Activated CD4-positive, alpha-beta T cell treated with anti-CD3 and anti-CD28 coated beads, Interleukin-2, amount 10 ng/mL, durations not matched to agents 7 days and 5 days (primary cell): ENCODE measurements around the gene MNX1. TPM values are rescaled to one million over a fixed set of nuclear protein-coding genes. Genes with fewer than 3 reads are reported as not detected.

Experiments used
- CTCF ChIA-PET: fragments of 350-600 bp; sonication (Branson Sonifier 250); formaldehyde crosslinking; loops from one replicate; lab custom pipeline; 2021; ENCODE audit warnings: antibody characterized with exemption; lab: Charles Lee
- POLR2A ChIA-PET: fragments of 350-600 bp; sonication (Branson Sonifier 250); formaldehyde crosslinking; loops from one replicate; lab custom pipeline; 2021; ENCODE audit warnings: antibody characterized with exemption; lab: Charles Lee
- DNase-seq: peaks from one replicate; pipeline ENCODE4 v3.0.0-alpha.2; 2020
- H3K27ac Mint-ChIP-seq: one replicate; pipeline ENCODE4 v1.8.0; 2021; ENCODE audit warnings: mild to moderate bottlenecking, moderate library complexity, mixed read lengths
- H3K27me3 Mint-ChIP-seq: one replicate; pipeline ENCODE4 v1.8.0; 2021; ENCODE audit warnings: mixed read lengths
- H3K36me3 Mint-ChIP-seq: one replicate; pipeline ENCODE4 v1.8.0; 2021; ENCODE audit warnings: low read depth, mixed read lengths
- H3K4me1 Mint-ChIP-seq: one replicate; pipeline ENCODE4 v1.8.0; 2021; ENCODE audit warnings: mixed read lengths
- H3K4me3 Mint-ChIP-seq: one replicate; pipeline ENCODE4 v1.8.0; 2021; ENCODE audit warnings: mild to moderate bottlenecking, moderate library complexity, mixed read lengths
- H3K9me3 Mint-ChIP-seq: one replicate; pipeline ENCODE4 v1.8.0; 2021; ENCODE audit warnings: mixed read lengths
- total RNA-seq, 2 experiments: library from RNA; stranded (reverse); gene quantifications; one replicate each; pipeline ENCODE4 v1.2.3, GENCODE V29; 2021

The MNX1 gene
- total RNA-seq: not detected

- Mint-ChIP-seq H3K4me3 (peak within 1 kb of the TSS; percentile 36), H3K9me3 (no peaks in the 10 kb centered on the region), H3K36me3 (peaks cover 3% of the 10 kb centered on the region), H3K4me1 (peaks cover 14% of the 10 kb centered on the region), H3K27me3 (peaks cover 79% of the 10 kb centered on the region), H3K27ac (peak within 1 kb of the TSS; percentile 5)
- DNase-seq: peak; percentile 41
- ChIA-PET POLR2A (no interaction called here), CTCF (interaction anchor here (0.6 to 1.6 kb wide), 2 partner anchors 8 to 108 kb away, joined by 3 read pairs; no protein-coding TSS in a partner anchor)
Measured at GRCh38 chr7:157010588-157011332, at the start of gene MNX1. TSS of gene MNX1 (minus strand) at chr7:157010663. CDS start at chr7:157010350, 313 bp downstream.

GRCh38 chr7:157059534-157059933, 49.1 kb upstream of the MNX1 start:
- DNase-seq: no peak
- POLR2A ChIA-PET: no interaction called here
- H3K4me3 Mint-ChIP-seq: no peak overlapping the region
- H3K27me3 Mint-ChIP-seq: peaks cover 2% of the 10 kb centered on the region
- no peaks in the 10 kb centered on the region for H3K36me3 Mint-ChIP-seq
- H3K4me1 Mint-ChIP-seq: no peaks in the 10 kb centered on the region
- peaks cover 12% of the 10 kb centered on the region for H3K9me3 Mint-ChIP-seq
- CTCF ChIA-PET: no interaction called here
- H3K27ac Mint-ChIP-seq: no peak overlapping the region

GRCh38 chr7:157058701-157059100, 48.2 kb upstream of the MNX1 start:
- Mint-ChIP-seq H3K27me3 (peaks cover 3% of the 10 kb centered on the region), H3K9me3 (peaks cover 8% of the 10 kb centered on the region), H3K27ac (no peak overlapping the region), H3K4me3 (no peak overlapping the region), H3K4me1 (no peaks in the 10 kb centered on the region), H3K36me3 (no peaks in the 10 kb centered on the region)
- no peak for DNase-seq
- CTCF ChIA-PET: no interaction called here
- POLR2A ChIA-PET: no interaction called here

GRCh38 chr7:157058068-157058467, 47.6 kb upstream of the MNX1 start:
- DNase-seq: no peak
- H3K27ac Mint-ChIP-seq: no peak overlapping the region
- H3K4me1 Mint-ChIP-seq: no peaks in the 10 kb centered on the region
- no peak overlapping the region for H3K4me3 Mint-ChIP-seq
- peaks cover 7% of the 10 kb centered on the region for H3K9me3 Mint-ChIP-seq
- peaks cover 5% of the 10 kb centered on the region for H3K27me3 Mint-ChIP-seq
- POLR2A ChIA-PET: no interaction called here
- no peaks in the 10 kb centered on the region for H3K36me3 Mint-ChIP-seq
- CTCF ChIA-PET: no interaction called here

GRCh38 chr7:157056957-157057902, 46.8 kb upstream of the MNX1 start:
- DNase-seq: no peak
- Mint-ChIP-seq H3K27ac (no peak overlapping the region), H3K36me3 (no peaks in the 10 kb centered on the region), H3K4me3 (no peak overlapping the region), H3K27me3 (peaks cover 5% of the 10 kb centered on the region), H3K4me1 (no peaks in the 10 kb centered on the region), H3K9me3 (peaks cover under 1% of the 10 kb centered on the region)
- ChIA-PET CTCF (interaction anchor here (0.6 kb wide), 1 partner anchor 13 kb away, joined by 3 read pairs; no protein-coding TSS in a partner anchor), POLR2A (no interaction called here)

GRCh38 chr7:157056246-157056645, 45.8 kb upstream of the MNX1 start:
- ChIA-PET POLR2A (no interaction called here), CTCF (interaction anchor here (1.8 kb wide), 1 partner anchor 12 kb away, joined by 4 read pairs; no protein-coding TSS in a partner anchor)
- H3K27ac Mint-ChIP-seq: no peak overlapping the region
- H3K4me1 Mint-ChIP-seq: no peaks in the 10 kb centered on the region
- H3K4me3 Mint-ChIP-seq: no peak overlapping the region
- H3K27me3 Mint-ChIP-seq: peaks cover 4% of the 10 kb centered on the region
- H3K36me3 Mint-ChIP-seq: no peaks in the 10 kb centered on the region
- no peak for DNase-seq
- no peaks in the 10 kb centered on the region for H3K9me3 Mint-ChIP-seq

- POLR2A ChIA-PET: no interaction called here
- H3K4me1 Mint-ChIP-seq: no peaks in the 10 kb centered on the region
- H3K36me3 Mint-ChIP-seq: no peaks in the 10 kb centered on the region
- no peaks in the 10 kb centered on the region for H3K9me3 Mint-ChIP-seq
- CTCF ChIA-PET: interaction anchor here (0.6 to 1.8 kb wide), 2 partner anchors 11 to 401 kb away, joined by 3 to 4 read pairs; no protein-coding TSS in a partner anchor
- no peak overlapping the region for H3K27ac Mint-ChIP-seq
- DNase-seq: no peak
- H3K4me3 Mint-ChIP-seq: no peak overlapping the region
- peaks cover 4% of the 10 kb centered on the region for H3K27me3 Mint-ChIP-seq
Measured at GRCh38 chr7:157054927-157055326, 44.5 kb upstream of the MNX1 start.

- no peaks in the 10 kb centered on the region for H3K9me3 Mint-ChIP-seq
- ChIA-PET POLR2A (no interaction called here), CTCF (no interaction called here)
- DNase-seq: no peak
- H3K4me1 Mint-ChIP-seq: no peaks in the 10 kb centered on the region
- H3K27me3 Mint-ChIP-seq: peaks cover 4% of the 10 kb centered on the region
- H3K36me3 Mint-ChIP-seq: no peaks in the 10 kb centered on the region
- H3K4me3 Mint-ChIP-seq: no peak overlapping the region
- no peak overlapping the region for H3K27ac Mint-ChIP-seq
Measured at GRCh38 chr7:157053118-157053517, 42.7 kb upstream of the MNX1 start.

GRCh38 chr7:157047148-157047547, 36.7 kb upstream of the MNX1 start:
- H3K27ac Mint-ChIP-seq: no peak overlapping the region
- no peaks in the 10 kb centered on the region for H3K27me3 Mint-ChIP-seq
- no peak for DNase-seq
- POLR2A ChIA-PET: no interaction called here
- CTCF ChIA-PET: interaction anchor here (0.6 kb wide), 1 partner anchor 196 kb away, joined by 3 read pairs; no protein-coding TSS in a partner anchor
- no peaks in the 10 kb centered on the region for H3K36me3 Mint-ChIP-seq
- no peaks in the 10 kb centered on the region for H3K4me1 Mint-ChIP-seq
- no peak overlapping the region for H3K4me3 Mint-ChIP-seq
- no peaks in the 10 kb centered on the region for H3K9me3 Mint-ChIP-seq

GRCh38 chr7:157046681-157047080, 36.2 kb upstream of the MNX1 start:
- Mint-ChIP-seq H3K4me1 (no peaks in the 10 kb centered on the region), H3K4me3 (no peak overlapping the region), H3K27me3 (no peaks in the 10 kb centered on the region), H3K27ac (no peak overlapping the region), H3K36me3 (no peaks in the 10 kb centered on the region), H3K9me3 (no peaks in the 10 kb centered on the region)
- CTCF ChIA-PET: interaction anchor here (1.2 kb wide), 1 partner anchor 20 kb away, joined by 4 read pairs; no protein-coding TSS in a partner anchor
- POLR2A ChIA-PET: no interaction called here
- DNase-seq: no peak

- DNase-seq: no peak
- H3K27me3 Mint-ChIP-seq: no peaks in the 10 kb centered on the region
- no peaks in the 10 kb centered on the region for H3K36me3 Mint-ChIP-seq
- H3K4me1 Mint-ChIP-seq: no peaks in the 10 kb centered on the region
- no peak overlapping the region for H3K4me3 Mint-ChIP-seq
- CTCF ChIA-PET: interaction anchor here (0.7 to 1.7 kb wide), 3 partner anchors 10 to 31 kb away, joined by 3 to 4 read pairs (median 4); no protein-coding TSS in a partner anchor
- no peaks in the 10 kb centered on the region for H3K9me3 Mint-ChIP-seq
- POLR2A ChIA-PET: no interaction called here
- H3K27ac Mint-ChIP-seq: no peak overlapping the region
Measured at GRCh38 chr7:157044943-157045660, 34.6 kb upstream of the MNX1 start.

- Mint-ChIP-seq H3K27ac (no peak overlapping the region), H3K36me3 (no peaks in the 10 kb centered on the region), H3K4me3 (no peak overlapping the region), H3K4me1 (no peaks in the 10 kb centered on the region), H3K9me3 (no peaks in the 10 kb centered on the region), H3K27me3 (no peaks in the 10 kb centered on the region)
- ChIA-PET POLR2A (no interaction called here), CTCF (interaction anchor here (1.7 kb wide), 1 partner anchor 11 kb away, joined by 4 read pairs; no protein-coding TSS in a partner anchor)
- DNase-seq: no peak
Measured at GRCh38 chr7:157044147-157044687, 33.8 kb upstream of the MNX1 start.
